Panc1 (cell line): ENCODE data around the gene CORO1C. TPM values are rescaled to one million over a fixed set of nuclear protein-coding genes. Genes with fewer than 3 reads are reported as not detected.

Experiments
- ATAC-seq: fragments of 200-7000 bp; cut with Tn5 transposase; 2 replicates; pipeline ENCODE4 v1.9.1; 2020; ENCODE audit warnings: mild to moderate bottlenecking, moderate library complexity
- BruUV-seq: library from RNA; stranded (reverse); fragments of 400-500 nt; replicated peaks from 2 replicates; lab custom pipeline; 2021; lab: Mats Ljungman, UMichigan
- CTCF ChIA-PET: fragments of 300-600 bp; sonication (Branson Sonifier 250); formaldehyde crosslinking; loops from one replicate; lab custom pipeline; 2022; ENCODE audit warnings: antibody characterized with exemption; lab: Charles Lee
- POLR2A ChIA-PET: fragments of 300-600 bp; sonication (Branson Sonifier 250); formaldehyde crosslinking; loops from one replicate; lab custom pipeline; 2022; ENCODE audit warnings: antibody characterized with exemption; lab: Charles Lee
- DNase-seq: peaks from one replicate; pipeline ENCODE4 v3.0.0-alpha.2; 2010; ENCODE audit warnings: low read depth, low spot score
- H3K27ac ChIP-seq: 2 replicates; pipeline ENCODE4 v1.5.1; 2011; ENCODE audit warnings: mild to moderate bottlenecking, low read length, inconsistent platforms
- H3K27me3 ChIP-seq: fragments of 200-500 bp; sonication (Bioruptor generic); 2 replicates; pipeline ENCODE4 v1.6.0; 2014; ENCODE audit warnings: low read length, inconsistent platforms; ENCODE audit not compliant: control insufficient read depth, insufficient read depth
- H3K36me3 ChIP-seq: fragments of 200-500 bp; sonication (Bioruptor generic); 2 replicates; pipeline ENCODE4 v1.5.1; 2014; ENCODE audit warnings: inconsistent platforms, mild to moderate bottlenecking, low read length, moderate library complexity; ENCODE audit not compliant: control insufficient read depth, insufficient read depth
- H3K4me1 ChIP-seq: 2 replicates; pipeline ENCODE4 v1.5.1; 2011; ENCODE audit warnings: inconsistent platforms, mild to moderate bottlenecking, low read length, moderate library complexity; ENCODE audit not compliant: control insufficient read depth, insufficient read depth
- H3K4me3 ChIP-seq, 2 experiments: 2 replicates each; pipeline ENCODE4 v1.5.1; 2011 to 2012; ENCODE audit warnings: low read depth in 2 of 2, low read length in 2 of 2, mild to moderate bottlenecking in 2 of 2, inconsistent platforms in 1 of 2, moderate library complexity in 1 of 2
- H3K9me3 ChIP-seq: fragments of 200-500 bp; sonication (Bioruptor generic); 2 replicates; pipeline ENCODE4 v1.5.1; 2014; ENCODE audit warnings: low read depth, mild to moderate bottlenecking, inconsistent platforms, low read length, moderate library complexity; ENCODE audit not compliant: control insufficient read depth, insufficient read depth
- CTCF ChIP-seq: fragments of 450-650 bp; IDR thresholded peaks from 2 replicates; pipeline ENCODE4 v1.5.1; 2017; ENCODE audit warnings: mild to moderate bottlenecking
- POLR2AphosphoS5 ChIP-seq: IDR thresholded peaks from 2 replicates; pipeline ENCODE4 v1.6.1; 2012; ENCODE audit warnings: mild to moderate bottlenecking, low read depth, low read length, moderate library complexity
- REST ChIP-seq, 2 experiments: IDR thresholded peaks; 2 replicates each; pipeline ENCODE4 v1.6.1; 2011 to 2012; ENCODE audit warnings: low read depth in 2 of 2, control low read depth in 1 of 2, low read length in 1 of 2, mild to moderate bottlenecking in 1 of 2, moderate library complexity in 1 of 2; ENCODE audit not compliant: insufficient read depth in 1 of 2
- SIN3A ChIP-seq: IDR thresholded peaks from 2 replicates; pipeline ENCODE4 v1.6.1; 2012; ENCODE audit warnings: low read depth, mild to moderate bottlenecking, low read length, moderate library complexity, borderline replicate concordance; ENCODE audit not compliant: insufficient read depth
- TCF7L2 ChIP-seq: IDR thresholded peaks from 2 replicates; pipeline ENCODE4 v1.6.1; 2011; ENCODE audit warnings: mild to moderate bottlenecking, low read depth, low read length, inconsistent platforms
- in situ Hi-C: cut with HindIII; loops from 2 replicates; pipeline ENCODE4 v1.10.0; 2016; ENCODE audit warnings: low sequenced_read_pairs, low pct_unique_long_range_greater_than_20kb
- intact Hi-C: fragments of 100-400 bp; cut with micrococcal nuclease; formaldehyde crosslinking; loops from one replicate; pipeline ENCODE4 v1.10.0; 2022; ENCODE audit not compliant: unreplicated experiment
- total RNA-seq: library from RNA; stranded (reverse); gene quantifications from one replicate; pipeline ENCODE4 v1.2.1, GENCODE V29; 2021; ENCODE audit not compliant: unreplicated experiment

CORO1C gene
- total RNA-seq, 1 experiment from 2014 or later, result 165 TPM

GRCh38 chr12:108704527-108704926 is 26.8 kb downstream of the CORO1C start:
- intact Hi-C loops, result no loop called here
- in situ Hi-C loops, result no loop called here

GRCh38 chr12:108702595-108703320 is 28.6 kb downstream of the CORO1C start:
- Histone ChIP-seq H3K27me3 (no peaks in the 10 kb centered on the region), H3K27ac (no peak overlapping the region), H3K36me3 (peaks cover 13% of the 10 kb centered on the region; the same call in 1 of the 2 replicates), H3K4me3 (no peak overlapping the region), H3K4me1 (no peaks in the 10 kb centered on the region), H3K9me3 (no peaks in the 10 kb centered on the region)
- ATAC-seq (no peak), DNase-seq (no peak)
- BruUV-seq, result no TSS peak
- intact Hi-C loops, result no loop called here
- ChIA-PET CTCF (interaction anchor here (0.9 kb wide), 1 partner anchor 23 kb away, joined by 3 read pairs; no protein-coding TSS in a partner anchor), POLR2A (no interaction called here)
- in situ Hi-C loops, result no loop called here
- TF ChIP-seq CTCF (no peak), TCF7L2 (no peak), POLR2AphosphoS5 (no peak), SIN3A (no peak)

More at GRCh38 chr12:108704527-108704926, 26.8 kb downstream of the CORO1C start:
- ChIA-PET CTCF (interaction anchor here (0.7 kb wide), 1 partner anchor 51 kb away, joined by 10 read pairs; no protein-coding TSS in a partner anchor), POLR2A (interaction anchor here (0.7 kb wide), 1 partner anchor 71 kb away, joined by 5 read pairs; no protein-coding TSS in a partner anchor)
- Histone ChIP-seq H3K27ac (no peak overlapping the region), H3K4me3 (no peak overlapping the region), H3K27me3 (no peaks in the 10 kb centered on the region), H3K9me3 (no peaks in the 10 kb centered on the region), H3K36me3 (0 out of 2 replicates have a peak, but pooled peaks cover 8% of the 10 kb centered on the region), H3K4me1 (no peaks in the 10 kb centered on the region)
- no TSS peak for BruUV-seq
- no peak for DNase-seq
- no peak for TF ChIP-seq SIN3A
- no peak for TF ChIP-seq POLR2AphosphoS5
- no peak for TF ChIP-seq TCF7L2
- no peak for TF ChIP-seq REST (IDR thresholded peaks at IDR 0.05; ENCODE audit: insufficient read depth in 1 of 2, low read depth in 2 of 2, low read length in 1 of 2)
- TF ChIP-seq CTCF, result no peak
- ATAC-seq, result no peak; the same call in 1 of the 2 replicates
